Measurements from ENCODE around the gene CSNK1D. TPM values are rescaled to one million over a fixed set of nuclear protein-coding genes. Genes with fewer than 3 reads are reported as not detected.
"Not testable (repeated sequence)": the region's sequence is repeated elsewhere in the genome, so short reads cannot be mapped to it uniquely, and the experiment has no call there.

Gene CSNK1D
- total and polyA plus RNA-seq, 9 donors, result 46.0 to 160 (median 121) TPM

DNA sequence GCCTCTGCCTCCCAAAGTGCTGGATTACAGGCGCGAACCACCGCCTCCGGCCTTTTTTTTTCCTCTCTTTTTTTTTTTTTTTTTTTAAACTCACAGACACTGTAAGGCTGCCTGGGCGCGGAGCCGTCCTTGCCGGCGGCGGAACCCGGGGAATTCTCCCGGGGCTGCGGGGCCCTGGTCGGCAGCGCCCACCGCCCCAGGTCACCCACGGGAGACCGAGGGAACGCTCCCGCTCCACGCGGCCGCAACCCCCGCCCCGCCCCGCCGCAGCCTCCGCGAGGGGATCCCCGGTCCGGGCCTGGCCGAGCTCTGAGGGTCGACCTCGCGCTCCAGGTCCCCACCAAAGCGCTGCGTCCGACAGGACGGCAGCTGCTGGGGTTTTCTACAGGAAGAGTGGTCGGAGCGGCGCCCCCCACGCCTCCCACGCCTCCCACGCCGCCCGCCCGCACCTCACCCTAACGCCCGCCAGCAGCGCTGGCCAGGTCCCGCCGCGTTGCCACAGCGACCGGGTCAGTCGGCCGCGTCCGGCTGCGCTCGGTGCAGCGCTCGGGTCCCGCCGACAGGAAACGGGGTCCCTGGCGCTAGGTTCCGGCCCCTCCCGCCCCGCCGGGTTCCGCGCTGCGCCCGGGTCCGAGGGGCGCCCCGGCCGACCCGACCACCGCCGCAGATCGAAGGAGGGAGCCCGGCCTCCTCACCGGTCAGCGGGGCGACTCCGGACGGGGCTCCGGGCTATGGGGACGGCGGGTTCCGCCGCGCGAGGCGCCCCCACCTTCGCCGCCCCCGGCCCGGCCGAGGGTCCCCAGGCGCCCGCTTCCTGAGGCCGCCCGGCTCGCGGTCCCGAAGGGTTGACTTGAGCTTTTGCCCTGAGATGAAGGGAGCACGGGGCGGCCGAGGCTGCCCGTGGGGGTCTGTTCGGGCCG lies 60.9 kb downstream of the CSNK1D start, which contains the start of gene CCDC57:
CCDC57 (minus strand) TSS at position 512 of the 920 bp plus-strand sequence. CDS start 10,898 bp downstream, outside the sequence.
- peaks cover 2% of the 10 kb centered on the region for H3K4me1 ChIP-seq (ENCODE audit: insufficient read depth)
- WGBS, 3 donors, result 0 to 1% (median 1%) methylated on average over 82 to 116 of the region's 116 CpGs

DNA sequence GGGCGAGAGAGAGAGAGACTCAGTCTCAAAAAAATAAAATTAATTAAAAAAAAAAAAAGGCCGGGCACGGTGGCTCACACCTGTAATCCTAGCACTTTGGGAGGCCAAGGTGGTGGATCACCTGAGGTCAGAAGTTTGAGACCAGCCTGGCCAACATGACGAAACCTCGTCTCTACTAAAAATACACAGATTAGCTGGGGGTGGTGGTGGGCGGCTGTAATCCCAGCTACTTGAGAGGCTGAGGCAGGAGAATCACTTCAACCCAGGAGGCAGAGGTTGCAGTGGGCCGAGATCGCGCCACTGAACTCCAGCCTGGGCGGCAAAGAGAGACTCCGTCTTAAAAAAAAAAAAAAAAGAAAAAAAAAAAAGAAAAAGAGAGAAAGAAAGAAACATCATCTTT lies 62.8 kb downstream of the CSNK1D start:
- H3K4me1 ChIP-seq (ENCODE audit: insufficient read depth); intact Hi-C loops (cut with DNase I); H3K27ac ChIP-seq; H3K9me3 ChIP-seq; H3K27me3 ChIP-seq; DNase-seq; H3K4me3 ChIP-seq; H3K36me3 ChIP-seq: not testable (repeated sequence)
- WGBS, 3 donors, result 94 to 95% (median 95%) methylated on average over 11 of the region's 11 CpGs

More for the DNA sequence above, 60.9 kb downstream of the CSNK1D start, which contains the start of gene CCDC57:
- no peaks in the 10 kb centered on the region for H3K9me3 ChIP-seq
- H3K4me3 ChIP-seq, result peak within 1 kb of the TSS; percentile 60
- intact Hi-C loops (cut with DNase I), result no loop called here
- H3K27ac ChIP-seq, result peak within 1 kb of the TSS; percentile 85 to 94
- DNase-seq, result peak; percentile 78 to 88 (median 84)
- no peaks in the 10 kb centered on the region for H3K27me3 ChIP-seq
- TF ChIP-seq POLR2A (IDR thresholded peaks at IDR 0.05) (peak; percentile 9), EP300 (IDR thresholded peaks at IDR 0.05) (no peak)
- TF ChIP-seq, protein P1, sequence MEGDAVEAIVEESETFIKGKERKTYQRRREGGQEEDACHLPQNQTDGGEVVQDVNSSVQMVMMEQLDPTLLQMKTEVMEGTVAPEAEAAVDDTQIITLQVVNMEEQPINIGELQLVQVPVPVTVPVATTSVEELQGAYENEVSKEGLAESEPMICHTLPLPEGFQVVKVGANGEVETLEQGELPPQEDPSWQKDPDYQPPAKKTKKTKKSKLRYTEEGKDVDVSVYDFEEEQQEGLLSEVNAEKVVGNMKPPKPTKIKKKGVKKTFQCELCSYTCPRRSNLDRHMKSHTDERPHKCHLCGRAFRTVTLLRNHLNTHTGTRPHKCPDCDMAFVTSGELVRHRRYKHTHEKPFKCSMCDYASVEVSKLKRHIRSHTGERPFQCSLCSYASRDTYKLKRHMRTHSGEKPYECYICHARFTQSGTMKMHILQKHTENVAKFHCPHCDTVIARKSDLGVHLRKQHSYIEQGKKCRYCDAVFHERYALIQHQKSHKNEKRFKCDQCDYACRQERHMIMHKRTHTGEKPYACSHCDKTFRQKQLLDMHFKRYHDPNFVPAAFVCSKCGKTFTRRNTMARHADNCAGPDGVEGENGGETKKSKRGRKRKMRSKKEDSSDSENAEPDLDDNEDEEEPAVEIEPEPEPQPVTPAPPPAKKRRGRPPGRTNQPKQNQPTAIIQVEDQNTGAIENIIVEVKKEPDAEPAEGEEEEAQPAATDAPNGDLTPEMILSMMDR (IDR thresholded peaks at IDR 0.05), result peak in 2 of 3 donors; percentile 44 to 55
- no peaks in the 10 kb centered on the region for H3K36me3 ChIP-seq

DNA sequence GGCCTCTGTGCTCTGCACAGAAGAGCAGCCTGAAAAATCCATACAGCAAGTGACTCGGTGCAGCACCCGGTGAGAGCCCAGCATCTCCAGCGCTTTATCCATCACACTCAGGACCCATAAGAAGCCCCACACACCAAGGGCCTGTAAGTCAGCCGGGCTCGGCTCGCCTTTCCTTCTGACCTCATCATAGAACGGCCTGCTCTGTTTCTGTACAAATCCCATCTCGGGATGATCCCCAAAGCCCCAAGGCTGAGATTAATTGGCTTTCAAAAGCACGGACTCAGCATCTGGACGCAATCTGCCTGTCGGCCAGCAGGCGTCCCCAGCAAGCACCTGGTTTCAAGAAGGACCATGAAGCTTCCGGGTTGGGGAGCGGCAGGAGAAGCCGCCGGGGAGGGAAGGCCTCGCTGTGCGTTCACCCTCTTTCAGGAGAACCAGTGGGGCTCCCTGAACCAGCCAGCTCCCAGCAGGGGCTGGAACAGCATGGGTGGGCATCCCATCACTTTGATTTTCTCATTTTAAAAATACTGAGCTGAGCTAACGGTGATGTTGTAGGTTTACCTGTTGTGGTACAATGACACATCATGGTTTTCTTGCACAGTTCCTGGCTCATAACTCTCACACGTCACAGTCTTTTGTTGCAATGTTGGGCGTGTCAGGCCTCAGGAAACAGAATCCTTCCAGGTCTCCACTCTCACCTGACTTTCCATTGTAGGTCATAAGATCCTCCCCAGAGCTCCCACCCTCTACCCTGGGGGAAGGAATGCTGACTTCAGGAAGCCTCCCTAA lies 67.6 kb downstream of the CSNK1D start:
- Histone ChIP-seq H3K27ac (peak overlapping the region in 1 of 2 donors; percentile 28), H3K27me3 (no peaks in the 10 kb centered on the region), H3K4me1 (ENCODE audit: insufficient read depth) (peaks cover 2% of the 10 kb centered on the region), H3K4me3 (no peak overlapping the region), H3K9me3 (no peaks in the 10 kb centered on the region), H3K36me3 (no peaks in the 10 kb centered on the region)
- WGBS, 3 donors, result 15 to 19% (median 15%) methylated on average over 21 of the region's 21 CpGs
- DNase-seq, result peak; percentile 76 to 87 (median 82)
- TF ChIP-seq EP300 (IDR thresholded peaks at IDR 0.05), result no peak
- TF ChIP-seq, protein P1 (IDR thresholded peaks at IDR 0.05), result peak; percentile 90 to 92 (median 90)
- TF ChIP-seq POLR2A (IDR thresholded peaks at IDR 0.05), result peak; percentile 13
- intact Hi-C loops (cut with DNase I), result loop anchor here in 3 of 4 donors (5.0 kb wide), 1 partner anchor 116 kb away; no protein-coding TSS in a partner anchor

DNA sequence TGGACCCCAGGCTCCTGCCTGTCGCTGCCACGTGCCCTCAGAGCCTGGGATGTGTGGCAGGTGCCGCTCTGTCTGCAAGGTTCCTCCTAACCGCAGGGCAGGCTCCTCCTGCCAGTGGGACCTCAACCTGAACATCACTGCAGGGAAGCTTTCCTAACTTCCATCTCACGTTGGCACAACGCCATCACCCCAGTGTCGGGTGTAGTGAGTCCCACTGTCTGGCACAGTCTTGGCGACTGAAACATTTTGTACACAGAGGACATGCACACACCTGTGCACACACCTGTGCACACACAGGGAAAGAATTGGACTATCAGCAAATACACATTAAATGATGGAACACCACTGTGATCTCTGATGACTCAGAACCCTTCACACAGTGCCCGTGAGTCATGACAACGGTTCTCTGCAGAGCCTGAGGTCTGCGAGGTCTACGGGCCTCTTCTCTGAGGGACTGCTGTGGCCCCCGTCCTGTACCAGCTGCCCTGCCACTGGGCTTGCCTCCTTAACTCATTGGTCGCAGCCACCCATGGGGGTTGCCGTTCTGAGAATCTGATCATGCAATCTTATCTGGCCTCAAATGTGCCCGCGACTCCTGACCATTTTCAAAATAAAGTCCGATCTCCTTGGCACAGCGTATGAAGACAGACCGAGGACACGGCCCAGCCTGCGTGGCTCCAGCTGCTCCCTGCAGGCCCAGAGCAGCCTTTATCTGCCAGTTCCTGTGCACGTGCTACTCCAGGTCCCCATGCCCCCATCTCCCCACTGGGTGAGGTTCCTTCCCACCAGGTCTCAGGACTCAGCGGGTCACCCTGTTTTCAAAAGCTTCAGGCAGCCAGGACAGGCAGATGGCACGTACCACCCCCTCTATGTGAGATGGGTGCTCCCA lies 68.4 kb downstream of the CSNK1D start:
- no peak for TF ChIP-seq EP300 (IDR thresholded peaks at IDR 0.05)
- no peak for TF ChIP-seq POLR2A (IDR thresholded peaks at IDR 0.05)
- TF ChIP-seq, protein P1 (IDR thresholded peaks at IDR 0.05), result no peak
- WGBS, 3 donors, result 60 to 75% (median 73%) methylated on average over 24 to 25 of the region's 25 CpGs
- peak in 2 of 5 donors; percentile 38 to 56 for DNase-seq
- peaks cover 2% of the 10 kb centered on the region for H3K4me1 ChIP-seq (ENCODE audit: insufficient read depth)
- H3K27me3 ChIP-seq, result no peaks in the 10 kb centered on the region
- intact Hi-C loops (cut with DNase I), result loop anchor here (5.0 kb wide), 1 partner anchor 117 kb away; no protein-coding TSS in a partner anchor
- no peaks in the 10 kb centered on the region for H3K9me3 ChIP-seq
- no peak overlapping the region for H3K4me3 ChIP-seq
- H3K36me3 ChIP-seq, result no peaks in the 10 kb centered on the region
- no peak overlapping the region for H3K27ac ChIP-seq

Data from ovary (tissue), 9 donors.